ENCODE data around the gene ZNF444.
A peak's percentile ranks its signal among the peaks of the same experiment; 100 is the strongest.
"Not testable (repeated sequence)": the region's sequence is repeated elsewhere in the genome, so short reads cannot be mapped to it uniquely, and the experiment has no call there.

ZNF444 gene

GRCh38 chr19:56140583-56141416 lies at the start of gene ZNF444:
TSS of gene ZNF444 (plus strand) at chr19:56141287. CDS start at chr19:56146912, 5,625 bp downstream.
- DNase-seq: peak; percentile 99 to 100 (median 99)

GRCh38 chr19:56091751-56092546 lies 49.1 kb upstream of the ZNF444 start:
- DNase-seq: no peak

- DNase-seq: no peak
Observed at GRCh38 chr19:56092685-56093631, 48.1 kb upstream of the ZNF444 start.

GRCh38 chr19:56094449-56094848 lies 46.6 kb upstream of the ZNF444 start:
- DNase-seq: no peak

- DNase-seq: no peak
Observed at GRCh38 chr19:56096665-56097064, 44.4 kb upstream of the ZNF444 start.

- DNase-seq: no peak
Observed at GRCh38 chr19:56097306-56097705, 43.8 kb upstream of the ZNF444 start.

- DNase-seq: no peak
Observed at GRCh38 chr19:56097776-56098175, 43.3 kb upstream of the ZNF444 start.

GRCh38 chr19:56098237-56098636 lies 42.9 kb upstream of the ZNF444 start:
- DNase-seq: not testable (repeated sequence)

- no peak for DNase-seq
Observed at GRCh38 chr19:56098731-56099568, 42.1 kb upstream of the ZNF444 start.

GRCh38 chr19:56099638-56100539 lies 41.2 kb upstream of the ZNF444 start:
- DNase-seq: no peak

GRCh38 chr19:56101095-56101494 lies 40.0 kb upstream of the ZNF444 start:
- no peak for DNase-seq

- DNase-seq: no peak
Observed at GRCh38 chr19:56101746-56102535, 39.1 kb upstream of the ZNF444 start.

GRCh38 chr19:56103027-56103614 lies 38.0 kb upstream of the ZNF444 start:
- DNase-seq: no peak

GRCh38 chr19:56104423-56104822 lies 36.7 kb upstream of the ZNF444 start:
- DNase-seq: no peak

- peak in 2 of 4 experiments; percentile 10 to 12 for DNase-seq
Observed at GRCh38 chr19:56105090-56105701, 35.9 kb upstream of the ZNF444 start.

- DNase-seq: not testable (repeated sequence)
Observed at GRCh38 chr19:56105831-56106396, 35.2 kb upstream of the ZNF444 start.

GRCh38 chr19:56106397-56106849 lies 34.7 kb upstream of the ZNF444 start:
- no peak for DNase-seq

GRCh38 chr19:56106993-56107392 lies 34.1 kb upstream of the ZNF444 start:
- DNase-seq: no peak
